ENCODE results near the gene PITPNB.

PITPNB gene

DNA sequence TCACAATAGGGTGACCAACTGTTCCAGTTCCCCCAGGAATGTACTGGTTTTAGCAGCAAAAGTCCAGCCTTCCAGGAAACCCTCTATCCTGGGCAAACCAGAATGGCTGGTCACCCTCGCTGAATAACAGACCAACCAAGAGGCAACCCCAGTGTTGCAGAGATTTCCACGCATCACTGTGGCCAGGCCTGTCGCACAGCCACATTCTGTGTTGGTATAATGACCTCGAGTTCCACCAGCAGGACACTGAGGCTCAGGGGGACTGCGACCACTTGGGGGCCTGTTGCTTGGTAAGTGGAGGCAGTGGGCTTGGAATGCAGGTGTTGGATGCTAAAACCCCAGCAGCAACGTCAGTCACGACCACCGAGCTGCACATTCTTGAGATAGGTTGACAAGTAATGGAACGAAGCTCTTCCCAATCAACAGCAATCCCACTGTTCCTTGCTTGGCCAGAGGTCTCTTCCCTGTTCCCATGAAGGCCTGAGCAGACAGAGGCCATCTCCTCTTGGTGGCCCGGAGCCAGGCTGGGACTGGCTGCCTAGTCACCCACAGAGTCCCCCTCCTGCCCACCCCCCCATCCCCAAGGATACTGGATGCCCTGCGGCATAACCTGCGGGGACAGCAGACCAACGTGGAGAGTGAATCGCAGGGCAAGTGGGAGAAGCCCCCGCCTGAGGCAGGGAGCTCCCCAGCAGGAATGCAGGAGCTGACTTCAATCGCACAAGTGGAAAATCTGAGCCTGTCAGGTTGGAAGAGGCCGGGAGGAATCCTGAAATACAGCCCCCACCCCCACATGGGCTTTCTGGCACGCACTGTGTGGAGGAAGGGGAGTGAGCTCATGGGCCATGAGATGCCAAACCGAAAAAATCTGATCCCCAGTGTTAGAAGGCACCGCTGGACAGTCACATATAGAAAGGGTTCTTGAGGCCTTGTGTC lies 74.1 kb downstream of the PITPNB start:
- no peak for TF ChIP-seq TAF1 (IDR thresholded peaks at IDR 0.05; ENCODE audit: borderline replicate concordance, insufficient read depth, low read length)
- no peak for TF ChIP-seq FOXP2 (optimal IDR thresholded peaks at IDR 0.05; ENCODE audit: borderline replicate concordance, extremely low read depth, extremely low read length, insufficient read depth)
- TF ChIP-seq POLR2AphosphoS5 (IDR thresholded peaks at IDR 0.05; ENCODE audit: low read depth, low read length) = no peak
- no peak for TF ChIP-seq SIN3A (IDR thresholded peaks at IDR 0.05; ENCODE audit: borderline replicate concordance, insufficient read depth, low read length)
- TF ChIP-seq, protein P1, sequence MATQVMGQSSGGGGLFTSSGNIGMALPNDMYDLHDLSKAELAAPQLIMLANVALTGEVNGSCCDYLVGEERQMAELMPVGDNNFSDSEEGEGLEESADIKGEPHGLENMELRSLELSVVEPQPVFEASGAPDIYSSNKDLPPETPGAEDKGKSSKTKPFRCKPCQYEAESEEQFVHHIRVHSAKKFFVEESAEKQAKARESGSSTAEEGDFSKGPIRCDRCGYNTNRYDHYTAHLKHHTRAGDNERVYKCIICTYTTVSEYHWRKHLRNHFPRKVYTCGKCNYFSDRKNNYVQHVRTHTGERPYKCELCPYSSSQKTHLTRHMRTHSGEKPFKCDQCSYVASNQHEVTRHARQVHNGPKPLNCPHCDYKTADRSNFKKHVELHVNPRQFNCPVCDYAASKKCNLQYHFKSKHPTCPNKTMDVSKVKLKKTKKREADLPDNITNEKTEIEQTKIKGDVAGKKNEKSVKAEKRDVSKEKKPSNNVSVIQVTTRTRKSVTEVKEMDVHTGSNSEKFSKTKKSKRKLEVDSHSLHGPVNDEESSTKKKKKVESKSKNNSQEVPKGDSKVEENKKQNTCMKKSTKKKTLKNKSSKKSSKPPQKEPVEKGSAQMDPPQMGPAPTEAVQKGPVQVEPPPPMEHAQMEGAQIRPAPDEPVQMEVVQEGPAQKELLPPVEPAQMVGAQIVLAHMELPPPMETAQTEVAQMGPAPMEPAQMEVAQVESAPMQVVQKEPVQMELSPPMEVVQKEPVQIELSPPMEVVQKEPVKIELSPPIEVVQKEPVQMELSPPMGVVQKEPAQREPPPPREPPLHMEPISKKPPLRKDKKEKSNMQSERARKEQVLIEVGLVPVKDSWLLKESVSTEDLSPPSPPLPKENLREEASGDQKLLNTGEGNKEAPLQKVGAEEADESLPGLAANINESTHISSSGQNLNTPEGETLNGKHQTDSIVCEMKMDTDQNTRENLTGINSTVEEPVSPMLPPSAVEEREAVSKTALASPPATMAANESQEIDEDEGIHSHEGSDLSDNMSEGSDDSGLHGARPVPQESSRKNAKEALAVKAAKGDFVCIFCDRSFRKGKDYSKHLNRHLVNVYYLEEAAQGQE (IDR thresholded peaks at IDR 0.05; ENCODE audit: insufficient read depth in 1 of 2, low read depth in 2 of 2, low read length in 2 of 2) = no peak

DNA sequence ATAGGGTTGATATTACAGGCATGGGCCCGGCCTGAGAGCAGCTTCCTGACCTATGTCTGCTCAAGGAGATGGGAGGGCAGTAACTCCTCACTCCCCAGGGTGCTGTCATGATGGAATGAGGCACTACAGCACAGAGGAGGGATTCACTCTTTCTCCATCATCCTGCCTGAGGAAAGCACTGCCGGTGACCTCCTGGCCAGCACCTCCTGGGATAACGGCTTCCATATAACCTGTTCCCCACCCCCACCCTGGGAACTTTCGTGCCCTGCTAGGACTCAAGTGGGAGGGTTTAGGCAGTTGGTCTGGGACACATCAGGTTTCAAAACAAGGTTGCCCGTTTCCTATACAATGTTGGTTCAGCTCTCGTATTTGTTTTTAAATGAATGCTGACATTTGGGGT lies 74.8 kb downstream of the PITPNB start:
- TF ChIP-seq TAF1 (IDR thresholded peaks at IDR 0.05; ENCODE audit: borderline replicate concordance, insufficient read depth, low read length) (no peak), POLR2AphosphoS5 (IDR thresholded peaks at IDR 0.05; ENCODE audit: low read depth, low read length) (no peak), SIN3A (IDR thresholded peaks at IDR 0.05; ENCODE audit: borderline replicate concordance, insufficient read depth, low read length) (no peak), FOXP2 (optimal IDR thresholded peaks at IDR 0.05; ENCODE audit: borderline replicate concordance, extremely low read depth, extremely low read length, insufficient read depth) (no peak)
- TF ChIP-seq, protein P1 (IDR thresholded peaks at IDR 0.05; ENCODE audit: insufficient read depth in 1 of 2, low read depth in 2 of 2, low read length in 2 of 2) = no peak

DNA sequence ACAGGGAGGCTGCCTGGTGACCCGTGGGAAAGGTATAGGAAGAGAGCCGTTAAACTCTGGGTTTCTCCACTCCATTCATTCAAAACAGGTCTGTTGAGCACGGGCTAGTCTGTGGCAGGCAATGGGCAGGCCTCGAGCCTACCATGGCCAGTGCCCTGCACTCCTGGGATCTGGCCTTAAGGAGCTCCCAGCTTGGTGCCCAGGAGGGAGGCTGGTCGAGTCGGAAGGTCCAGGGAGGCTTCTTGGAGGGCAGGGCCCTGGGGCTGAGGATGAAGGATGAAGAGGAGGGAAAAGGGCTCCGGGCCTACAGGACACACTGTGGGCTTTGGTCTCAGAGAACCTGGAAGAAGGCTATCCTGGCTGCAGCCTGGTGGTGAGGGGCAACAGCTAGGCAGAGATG lies 75.6 kb downstream of the PITPNB start:
- TF ChIP-seq, protein P1 (IDR thresholded peaks at IDR 0.05; ENCODE audit: insufficient read depth in 1 of 2, low read depth in 2 of 2, low read length in 2 of 2) = no peak
- no peak for TF ChIP-seq POLR2AphosphoS5 (IDR thresholded peaks at IDR 0.05; ENCODE audit: low read depth, low read length)
- no peak for TF ChIP-seq FOXP2 (optimal IDR thresholded peaks at IDR 0.05; ENCODE audit: borderline replicate concordance, extremely low read depth, extremely low read length, insufficient read depth)
- TF ChIP-seq TAF1 (IDR thresholded peaks at IDR 0.05; ENCODE audit: borderline replicate concordance, insufficient read depth, low read length) = no peak
- TF ChIP-seq SIN3A (IDR thresholded peaks at IDR 0.05; ENCODE audit: borderline replicate concordance, insufficient read depth, low read length) = no peak

DNA sequence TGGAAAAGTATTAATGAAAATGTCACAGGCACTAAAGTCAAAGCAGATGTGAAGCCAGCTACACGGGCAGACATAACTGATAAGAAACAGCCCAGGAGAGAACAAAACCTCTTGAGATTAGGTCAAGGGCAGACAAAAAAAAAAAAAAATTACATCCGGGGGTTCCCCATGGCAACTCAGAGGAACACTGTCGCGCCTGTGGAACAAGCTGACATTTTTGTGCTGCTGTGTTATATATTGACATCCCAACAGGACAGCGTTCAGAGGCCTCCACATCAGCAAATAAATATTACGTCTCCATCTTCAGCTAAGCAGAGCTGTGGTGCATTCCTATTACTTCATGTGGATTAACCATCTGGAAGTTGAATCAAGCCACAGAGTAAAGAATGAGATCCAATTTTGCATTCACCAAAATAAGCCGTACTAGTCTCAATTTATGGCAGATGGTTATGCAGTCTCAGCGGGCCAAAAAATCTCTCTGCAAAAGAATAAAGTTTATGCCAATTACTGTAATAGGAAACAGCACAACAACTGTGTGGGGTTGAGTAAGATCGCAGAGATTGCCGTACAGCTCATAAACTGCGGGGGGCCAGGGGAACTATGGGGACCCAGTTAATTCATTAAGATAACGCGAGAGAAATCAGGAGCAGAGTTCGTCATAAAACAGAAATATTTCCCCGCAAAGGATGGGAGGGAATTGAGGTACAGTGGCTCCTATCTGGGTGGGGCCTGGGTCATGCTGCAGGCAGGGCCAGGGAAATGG lies 76.2 kb downstream of the PITPNB start:
- TF ChIP-seq TAF1 (IDR thresholded peaks at IDR 0.05; ENCODE audit: borderline replicate concordance, insufficient read depth, low read length) (no peak), SIN3A (IDR thresholded peaks at IDR 0.05; ENCODE audit: borderline replicate concordance, insufficient read depth, low read length) (no peak)

DNA sequence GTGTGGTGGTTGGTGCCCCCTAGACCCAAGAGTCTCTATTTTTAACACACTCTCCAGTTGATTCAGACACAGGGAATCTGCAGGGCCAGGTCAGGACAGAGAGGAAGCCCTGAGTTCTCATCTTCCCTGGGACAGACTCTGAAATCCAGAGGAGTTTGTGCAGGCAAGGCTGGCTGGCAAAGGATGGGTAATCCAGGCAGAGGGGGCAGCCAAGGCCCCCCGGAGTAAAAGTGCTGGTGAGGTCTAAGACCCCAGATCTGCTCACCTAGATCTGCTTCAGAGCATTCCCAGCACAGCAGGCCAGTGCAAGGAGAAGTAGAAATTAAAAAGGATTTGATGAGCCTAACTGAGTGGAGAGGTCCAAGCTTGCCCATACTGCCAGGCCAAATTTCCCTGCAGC lies 76.9 kb downstream of the PITPNB start:
- TF ChIP-seq SIN3A (IDR thresholded peaks at IDR 0.05; ENCODE audit: borderline replicate concordance, insufficient read depth, low read length) (no peak), TAF1 (IDR thresholded peaks at IDR 0.05; ENCODE audit: borderline replicate concordance, insufficient read depth, low read length) (no peak), POLR2AphosphoS5 (IDR thresholded peaks at IDR 0.05; ENCODE audit: low read depth, low read length) (no peak), FOXP2 (optimal IDR thresholded peaks at IDR 0.05; ENCODE audit: borderline replicate concordance, extremely low read depth, extremely low read length, insufficient read depth) (no peak)
